HepG2 (cell line): ENCODE data around the gene MLYCD. TPM values are rescaled to one million over a fixed set of nuclear protein-coding genes. Genes with fewer than 3 reads are reported as not detected.

Experiments
- ATF3 ChIP-seq: sonication (generic); formaldehyde crosslinking; IDR thresholded peaks from 2 replicates; pipeline ENCODE4 v1.4.0; 2020; ENCODE audit warnings: missing genetic modification reagents
- ELF1 ChIP-seq: sonication (generic); formaldehyde crosslinking; IDR thresholded peaks from 2 replicates; pipeline ENCODE4 v1.4.0; 2020; ENCODE audit warnings: missing genetic modification reagents
- FOXA1 ChIP-seq, 2 experiments: fragments of 450-650 bp in 1 of 2; sonication (generic) in 1 of 2; formaldehyde crosslinking in 1 of 2; IDR thresholded peaks; 2 replicates each; pipeline versions ENCODE4 v1.4.0 to v1.6.1; 2016 to 2020; ENCODE audit warnings: missing genetic modification reagents in 1 of 2
- GFI1 ChIP-seq: sonication (generic); formaldehyde crosslinking; IDR thresholded peaks from 2 replicates; pipeline ENCODE4 v1.5.0; 2020; ENCODE audit warnings: missing genetic modification reagents, mild to moderate bottlenecking, borderline replicate concordance
- HHEX ChIP-seq: IDR thresholded peaks from 2 replicates; pipeline ENCODE4 v1.6.1; 2016; ENCODE audit warnings: control low read depth
- HMGA1 ChIP-seq: sonication (generic); formaldehyde crosslinking; conservative IDR thresholded peaks from 2 replicates; pipeline ENCODE4 v1.4.0; 2020; ENCODE audit warnings: missing genetic modification reagents
- IRF2 ChIP-seq: IDR thresholded peaks from 2 replicates; pipeline ENCODE4 v1.6.1; 2018; ENCODE audit warnings: missing genetic modification reagents, missing compliant biosample characterization
- KDM1A ChIP-seq: IDR thresholded peaks from 2 replicates; pipeline ENCODE4 v1.6.1; 2016; ENCODE audit warnings: missing compliant biosample characterization
- MLLT10 ChIP-seq: sonication (generic); formaldehyde crosslinking; IDR thresholded peaks from 2 replicates; pipeline ENCODE4 v1.4.0; 2020; ENCODE audit warnings: missing genetic modification reagents
- MTA3 ChIP-seq: sonication (generic); formaldehyde crosslinking; IDR thresholded peaks from 2 replicates; pipeline ENCODE4 v1.4.0; 2020; ENCODE audit warnings: missing genetic modification reagents
- MXD3 ChIP-seq: IDR thresholded peaks from 2 replicates; pipeline ENCODE4 v1.6.1; 2016; ENCODE audit warnings: mild to moderate bottlenecking, missing biosample characterization, missing genetic modification reagents
- MXI1 ChIP-seq: IDR thresholded peaks from 3 replicates; pipeline ENCODE4 v1.6.1; 2012; ENCODE audit warnings: low read depth, low read length, inconsistent platforms, borderline replicate concordance
- MYNN ChIP-seq: sonication (generic); formaldehyde crosslinking; IDR thresholded peaks from 2 replicates; pipeline ENCODE4 v1.4.0; 2020; ENCODE audit warnings: mild to moderate bottlenecking, low read depth, missing genetic modification reagents
- SIX1 ChIP-seq: sonication (generic); formaldehyde crosslinking; IDR thresholded peaks from 2 replicates; pipeline ENCODE4 v1.4.0; 2020; ENCODE audit warnings: missing genetic modification reagents, borderline replicate concordance
- THAP11 ChIP-seq: IDR thresholded peaks from 2 replicates; pipeline ENCODE4 v1.6.1; 2016; ENCODE audit warnings: missing biosample characterization, missing genetic modification reagents
- TSC22D2 ChIP-seq: sonication (generic); formaldehyde crosslinking; IDR thresholded peaks from 2 replicates; pipeline ENCODE4 v1.5.1; 2020; ENCODE audit warnings: missing genetic modification reagents, mild to moderate bottlenecking, borderline replicate concordance
- ZBTB46 ChIP-seq: sonication (generic); formaldehyde crosslinking; IDR thresholded peaks from 2 replicates; pipeline ENCODE4 v1.4.0; 2020; ENCODE audit warnings: mild to moderate bottlenecking, missing genetic modification reagents, borderline replicate concordance
- ZNF280B ChIP-seq: sonication (generic); formaldehyde crosslinking; IDR thresholded peaks from 2 replicates; pipeline ENCODE4 v1.5.0; 2020; ENCODE audit warnings: missing genetic modification reagents, mild to moderate bottlenecking, borderline replicate concordance
- ZNF335 ChIP-seq: sonication (generic); formaldehyde crosslinking; IDR thresholded peaks from 2 replicates; pipeline ENCODE4 v1.4.0; 2020; ENCODE audit warnings: missing genetic modification reagents
- ZNF33B ChIP-seq: sonication (generic); formaldehyde crosslinking; IDR thresholded peaks from 2 replicates; pipeline ENCODE4 v1.5.1; 2020; ENCODE audit warnings: mild to moderate bottlenecking, missing genetic modification reagents
- ZNF572 ChIP-seq: sonication (generic); formaldehyde crosslinking; IDR thresholded peaks from 2 replicates; pipeline ENCODE4 v1.5.1; 2020; ENCODE audit warnings: mild to moderate bottlenecking, missing genetic modification reagents
- ZNF580 ChIP-seq: IDR thresholded peaks from 2 replicates; pipeline ENCODE4 v1.6.1; 2016; ENCODE audit warnings: low read depth, borderline replicate concordance
- ZNF619 ChIP-seq: sonication (generic); formaldehyde crosslinking; IDR thresholded peaks from 2 replicates; pipeline ENCODE4 v1.4.0; 2020; ENCODE audit warnings: mild to moderate bottlenecking, missing genetic modification reagents
- ZNF761 ChIP-seq: sonication (generic); formaldehyde crosslinking; conservative IDR thresholded peaks from 2 replicates; pipeline ENCODE4 v1.4.0; 2020; ENCODE audit warnings: mild to moderate bottlenecking, missing genetic modification reagents
- ZNF780A ChIP-seq: sonication (generic); formaldehyde crosslinking; IDR thresholded peaks from 2 replicates; pipeline ENCODE4 v1.8.0; 2022; ENCODE audit warnings: mild to moderate bottlenecking, missing genetic modification reagents, moderate library complexity
- ZNF781 ChIP-seq: sonication (generic); formaldehyde crosslinking; IDR thresholded peaks from 2 replicates; pipeline ENCODE4 v1.5.1; 2020; ENCODE audit warnings: borderline replicate concordance, mild to moderate bottlenecking, missing genetic modification reagents; ENCODE audit errors: not compliant biosample characterization
- polyA plus RNA-seq, 8 experiments: library from polyadenylated mRNA; depleted of rRNA in 3 of 8; stranded (reverse) in 7 of 8; unstranded in 1 of 8; fragments of >200 nt; fragmentation: Illumina TruSeq in 4 of 8; extraction: Trizol in 4 of 8; gene quantifications; 2 replicates each; pipeline versions ENCODE4 v1.2.1 to v1.2.3, GENCODE V29; 2011 to 2016; ENCODE audit warnings: low read depth in 4 of 8, missing spikeins in 1 of 8, mixed read lengths in 1 of 8; ENCODE audit not compliant: insufficient read depth in 1 of 8
- total RNA-seq, 5 experiments: library from RNA; depleted of rRNA; stranded (reverse); fragments of >200 nt; fragmentation: Illumina TruSeq; extraction: Trizol; gene quantifications; 2 replicates each; pipeline ENCODE4 v1.2.3, GENCODE V29; 2016; ENCODE audit warnings: low read depth in 1 of 5

The MLYCD gene
- total and polyA plus RNA-seq, 2 of the 13 experiments (the other 11 are each of a cell fraction or from before 2014, with no cell fraction given), result 1.8 to 4.0 TPM

GRCh38 chr16:83898463-83899271 is at the start of gene MLYCD (continued):
- TF ChIP-seq TSC22D2 (CRISPR knock-in tag) (0 out of 2 replicates have a peak, but pooled peaks have one; percentile 78), MTA3 (CRISPR knock-in tag) (no peak), MLLT10 (CRISPR knock-in tag) (no peak), SIX1 (CRISPR knock-in tag) (no peak), HHEX (CRISPR knock-in tag) (no peak), ZNF780A (CRISPR knock-in tag) (no peak), ATF3 (no peak), ZNF335 (no peak), ZNF781 (no peak), ZNF280B (CRISPR knock-in tag) (no peak), ZNF619 (peak; percentile 73; the same call in 1 of the 2 replicates), THAP11 (peak; percentile 63; the same call in 1 of the 2 replicates), ZNF580 (CRISPR knock-in tag) (no peak; the same call in 1 of the 2 replicates), IRF2 (CRISPR knock-in tag) (peak; percentile 34; the same call in 1 of the 2 replicates), KDM1A (CRISPR knock-in tag) (0 out of 2 replicates have a peak, but pooled peaks have one; percentile 7), FOXA1 (IDR thresholded peaks at IDR 0.05) (no peak), FOXA1 (CRISPR knock-in tag; IDR thresholded peaks at IDR 0.05) (no peak), GFI1 (peak; percentile 10; the same call in 1 of the 2 replicates), ZNF572 (CRISPR knock-in tag) (0 out of 2 replicates have a peak, but pooled peaks have one; percentile 71), MYNN (no peak; the same call in 1 of the 2 replicates), HMGA1 (no peak), ZNF33B (CRISPR knock-in tag) (no peak), ELF1 (CRISPR knock-in tag) (peak; percentile 20; the same call in 1 of the 2 replicates), ZNF761 (CRISPR knock-in tag) (no peak), MXI1 (peak; percentile 66; the same call in 1 of the 3 replicates), ZBTB46 (CRISPR knock-in tag) (no peak), MXD3 (CRISPR knock-in tag) (no peak)
